Umbilical cord (tissue), 2 donors: Measurements from ENCODE around the gene IL20RB. TPM values are rescaled to one million over a fixed set of nuclear protein-coding genes. Genes with fewer than 3 reads are reported as not detected.

Source experiments
- DNase-seq: peaks from one replicate; pipeline ENCODE4 v3.0.0-alpha.2; 2015; ENCODE audit warnings: low spot score
- total RNA-seq: library from RNA; depleted of rRNA; stranded (reverse); fragments of >200 nt; gene quantifications from one replicate; pipeline ENCODE4 v1.2.3, GENCODE V29; 2014; ENCODE audit warnings: low replicate concordance; ENCODE audit not compliant: insufficient read depth

Gene IL20RB
- total RNA-seq, result 2.9 TPM

- DNase-seq, result no peak
Observed at GRCh38 chr3:136957751-136958288, at the start of gene IL20RB. Gene IL20RB (plus strand): TSS chr3:136957983. CDS start chr3:136958114, 131 bp downstream.

GRCh38 chr3:136908297-136908696 is 49.5 kb upstream of the IL20RB start:
- DNase-seq, result no peak

GRCh38 chr3:136909187-136909586 is 48.6 kb upstream of the IL20RB start:
- no peak for DNase-seq

- no peak for DNase-seq
Observed at GRCh38 chr3:136910697-136911096, 47.1 kb upstream of the IL20RB start.

- no peak for DNase-seq
Observed at GRCh38 chr3:136913168-136913567, 44.6 kb upstream of the IL20RB start.

GRCh38 chr3:136914739-136915138 is 43.0 kb upstream of the IL20RB start:
- DNase-seq, result no peak

- no peak for DNase-seq
Observed at GRCh38 chr3:136916223-136916622, 41.6 kb upstream of the IL20RB start.

GRCh38 chr3:136919799-136920580 is 37.8 kb upstream of the IL20RB start:
- no peak for DNase-seq

- no peak for DNase-seq
Observed at GRCh38 chr3:136920904-136921611, 36.7 kb upstream of the IL20RB start.

GRCh38 chr3:136925425-136926190 is 32.2 kb upstream of the IL20RB start:
- DNase-seq, result no peak

GRCh38 chr3:136928240-136928639 is 29.5 kb upstream of the IL20RB start:
- DNase-seq, result no peak

- DNase-seq, result peak; percentile 71
Observed at GRCh38 chr3:136929977-136930670, 27.7 kb upstream of the IL20RB start.

GRCh38 chr3:136931606-136932005 is 26.2 kb upstream of the IL20RB start:
- no peak for DNase-seq

GRCh38 chr3:136932523-136932922 is 25.3 kb upstream of the IL20RB start:
- no peak for DNase-seq

GRCh38 chr3:136932978-136933772 is 24.6 kb upstream of the IL20RB start:
- DNase-seq, result no peak

- no peak for DNase-seq
Observed at GRCh38 chr3:136937175-136937574, 20.6 kb upstream of the IL20RB start.

GRCh38 chr3:136937851-136938250 is 19.9 kb upstream of the IL20RB start:
- no peak for DNase-seq

- DNase-seq, result no peak
Observed at GRCh38 chr3:136938334-136938733, 19.4 kb upstream of the IL20RB start.

- DNase-seq, result no peak
Observed at GRCh38 chr3:136939489-136939888, 18.3 kb upstream of the IL20RB start.

- DNase-seq, result no peak
Observed at GRCh38 chr3:136942803-136943202, 15.0 kb upstream of the IL20RB start.
